GM18861 (cell line): ENCODE results near the gene GPBP1L1.
"Not testable (repeated sequence)": the region's sequence is repeated elsewhere in the genome, so short reads cannot be mapped to it uniquely, and the experiment has no call there.

ENCODE experiments used
- ATAC-seq: cut with Tn5 transposase; IDR thresholded peaks from one replicate; pipeline ENCODE4 v1.9.1; 2021; ENCODE audit not compliant: unreplicated experiment

The GPBP1L1 gene

GRCh38 chr1:45686288-45687013, at the start of gene GPBP1L1:
Gene GPBP1L1, minus strand, starts transcription at chr1:45686533. Its CDS starts 27,446 bp downstream, at chr1:45659087.
- peak; percentile 40 for ATAC-seq

- no peak for ATAC-seq
Measured at GRCh38 chr1:45730780-45731319, 44.5 kb upstream of the GPBP1L1 start.

GRCh38 chr1:45730075-45730779, 43.9 kb upstream of the GPBP1L1 start:
- ATAC-seq, result no peak

- not testable (repeated sequence) for ATAC-seq
Measured at GRCh38 chr1:45726007-45726406, 39.7 kb upstream of the GPBP1L1 start.

- no peak for ATAC-seq
Measured at GRCh38 chr1:45723248-45723930, 37.1 kb upstream of the GPBP1L1 start.

GRCh38 chr1:45722809-45723208, 36.5 kb upstream of the GPBP1L1 start:
- no peak for ATAC-seq

GRCh38 chr1:45721207-45721606, 34.9 kb upstream of the GPBP1L1 start:
- ATAC-seq, result no peak

- ATAC-seq, result no peak
Measured at GRCh38 chr1:45718289-45718688, 32.0 kb upstream of the GPBP1L1 start.

GRCh38 chr1:45717386-45717785, 31.1 kb upstream of the GPBP1L1 start:
- ATAC-seq, result not testable (repeated sequence)

GRCh38 chr1:45716700-45717099, 30.4 kb upstream of the GPBP1L1 start:
- ATAC-seq, result no peak

GRCh38 chr1:45713711-45714110, 27.4 kb upstream of the GPBP1L1 start:
- ATAC-seq, result no peak

GRCh38 chr1:45704637-45705036, 18.3 kb upstream of the GPBP1L1 start:
- no peak for ATAC-seq

GRCh38 chr1:45694823-45695222, 8.5 kb upstream of the GPBP1L1 start:
- ATAC-seq, result no peak

- not testable (repeated sequence) for ATAC-seq
Measured at GRCh38 chr1:45693811-45694210, 7.5 kb upstream of the GPBP1L1 start.

GRCh38 chr1:45687754-45688740, 1.7 kb upstream of the GPBP1L1 start, which contains the start of gene TMEM69:
Gene TMEM69, plus strand, starts transcription at chr1:45688181. Its CDS starts 2,888 bp downstream, at chr1:45691069.
- no peak for ATAC-seq

- peak; percentile 76 for ATAC-seq
Measured at GRCh38 chr1:45687014-45687753, 851 bp upstream of the GPBP1L1 start.

GRCh38 chr1:45686015-45686287, 382 bp downstream of the GPBP1L1 start:
- ATAC-seq, result peak; percentile 4

GRCh38 chr1:45685308-45686014, 872 bp downstream of the GPBP1L1 start:
- no peak for ATAC-seq

- ATAC-seq, result no peak
Measured at GRCh38 chr1:45684402-45684801, 1.9 kb downstream of the GPBP1L1 start.
